Stimulated activated CD4-positive, alpha-beta T cell treated with anti-CD3 and anti-CD28 coated beads, Interleukin-2, amount 100 ng/mL, for 4 hours (primary cell): Measurements from ENCODE around the gene TEX53.
A peak's percentile ranks its signal among the peaks of the same experiment; 100 is the strongest.

ENCODE experiments used
- DNase-seq: peaks from one replicate; pipeline ENCODE4 v3.0.0-alpha.2; 2020; ENCODE audit warnings: low read depth

TEX53 gene

DNA sequence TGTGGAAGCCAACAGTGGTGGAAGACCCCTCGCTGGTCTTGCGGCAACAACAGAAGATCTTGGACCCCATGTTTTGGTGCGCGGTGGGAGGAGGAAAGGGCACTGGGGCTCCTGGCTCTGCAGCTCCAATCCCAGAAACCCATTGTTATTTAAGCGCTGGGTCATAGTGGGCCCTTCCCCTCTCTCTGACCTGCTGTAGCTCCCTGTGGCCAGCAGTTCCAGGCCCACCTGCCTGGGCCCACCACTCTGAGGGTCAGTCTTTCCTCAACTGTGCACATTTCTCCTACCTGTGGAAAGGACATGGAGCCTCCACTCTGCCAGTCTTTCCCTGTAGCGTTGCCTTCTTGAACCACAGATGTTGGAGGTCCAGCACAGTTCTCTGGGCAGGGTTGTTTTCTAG lies at the start of gene TEX53:
Gene TEX53, minus strand, starts transcription at position 101 of the 400 bp plus-strand sequence. Its CDS starts 31 bp downstream, at position 70.
- no peak for DNase-seq

DNA sequence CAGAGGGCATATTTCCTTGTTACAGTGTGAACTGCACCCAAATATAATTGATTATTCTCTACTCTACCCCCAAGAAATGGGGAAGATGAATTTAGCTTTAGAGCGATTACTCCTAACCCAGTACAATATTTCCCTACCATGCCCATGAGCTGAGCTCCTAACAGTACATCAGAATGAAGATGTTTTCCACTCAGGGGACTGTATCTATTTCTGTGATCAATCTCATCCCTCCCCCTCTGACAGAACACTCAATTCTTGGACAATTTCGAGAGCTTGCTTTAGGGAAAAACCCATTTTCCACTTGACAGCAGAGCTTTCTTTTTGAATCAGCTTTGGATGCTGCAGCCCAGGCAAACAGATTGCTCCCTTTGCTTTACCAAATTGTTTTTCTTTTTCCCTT lies 49.1 kb upstream of the TEX53 start:
- no peak for DNase-seq

- no peak for DNase-seq
These were observed 44.4 kb upstream of the TEX53 start for GRCh38 chr9:114701988-114702387.

DNA sequence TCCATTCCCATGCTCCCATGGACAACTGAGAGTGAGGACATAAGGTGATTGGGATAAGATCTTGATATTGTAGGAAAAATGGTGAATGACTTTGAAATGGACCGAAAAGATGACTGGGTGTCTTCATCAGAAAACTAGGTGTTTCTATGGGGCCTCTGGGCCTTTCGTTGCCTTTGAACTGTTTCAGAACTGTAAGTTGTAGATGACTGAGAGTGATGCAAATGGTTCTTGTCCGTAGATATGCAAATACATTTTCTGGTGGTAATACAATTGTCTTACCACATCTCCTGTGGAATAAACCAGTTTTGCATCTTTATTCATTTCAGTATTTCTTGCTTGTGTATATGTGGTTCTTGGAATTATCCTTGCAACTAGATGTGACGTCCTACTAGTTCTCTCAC lies 40.3 kb upstream of the TEX53 start:
- DNase-seq, result no peak

DNA sequence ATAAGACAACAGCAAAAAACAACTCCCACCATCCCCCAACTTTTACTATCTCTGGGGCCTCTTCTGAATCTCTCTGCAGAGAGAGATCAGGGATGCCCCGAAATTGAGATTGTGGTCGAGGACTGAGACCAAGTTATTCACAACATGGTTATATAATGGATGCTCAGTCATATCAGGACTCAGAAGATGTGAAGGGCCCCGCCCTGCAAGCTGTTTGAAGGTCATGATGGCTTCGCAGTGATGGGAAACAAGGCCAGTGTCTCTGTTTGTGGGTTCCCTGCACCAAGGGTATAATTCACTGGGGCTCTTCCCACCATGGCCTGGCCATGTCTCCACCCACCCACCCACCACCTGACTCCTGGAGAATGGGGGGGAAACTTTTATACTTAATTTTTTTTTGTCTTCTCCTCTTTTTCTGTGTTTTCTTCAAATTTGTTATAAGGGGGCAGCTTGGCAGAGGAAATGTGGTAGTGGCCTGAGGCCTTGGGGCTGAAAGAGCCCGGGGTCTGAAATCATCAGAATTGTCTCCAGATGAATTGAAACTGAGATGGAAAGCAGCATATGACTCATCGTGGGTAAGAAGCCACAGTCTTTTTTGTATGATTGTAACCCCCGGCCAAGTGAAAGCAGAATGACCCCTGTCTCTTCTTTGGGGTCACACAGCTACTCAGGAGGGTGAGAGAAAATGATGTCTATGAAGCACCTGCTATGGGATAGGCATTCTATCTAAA lies 39.4 kb upstream of the TEX53 start:
- no peak for DNase-seq

- no peak for DNase-seq
These were observed 38.3 kb upstream of the TEX53 start for GRCh38 chr9:114695948-114696347.

DNA sequence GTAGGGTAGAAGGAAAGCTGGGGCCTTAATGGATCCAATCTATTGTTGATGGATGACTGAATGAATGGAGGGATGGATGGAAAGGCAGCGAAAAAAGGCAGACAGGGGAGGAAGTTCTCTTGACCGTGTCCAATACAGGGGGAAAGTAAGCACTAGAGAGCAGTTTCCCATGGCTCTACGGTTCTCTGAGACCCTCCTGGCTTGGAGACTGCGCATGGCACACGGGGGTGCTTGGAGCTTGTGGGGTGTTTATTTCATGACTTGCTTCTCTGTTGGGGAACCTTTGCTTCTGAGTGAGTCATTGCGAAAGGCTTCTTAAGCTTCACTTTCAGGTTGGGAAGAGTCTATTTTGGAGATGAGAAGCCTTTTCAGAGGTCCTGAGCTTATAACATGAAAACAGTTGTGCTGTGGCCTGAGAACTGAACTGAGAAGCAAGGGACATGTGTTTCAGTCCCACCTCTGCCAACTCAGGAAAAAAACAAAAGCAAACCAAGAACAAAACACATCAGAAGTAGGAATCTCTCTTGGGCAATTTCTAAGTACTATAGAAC lies 37.2 kb upstream of the TEX53 start:
- no peak for DNase-seq

DNA sequence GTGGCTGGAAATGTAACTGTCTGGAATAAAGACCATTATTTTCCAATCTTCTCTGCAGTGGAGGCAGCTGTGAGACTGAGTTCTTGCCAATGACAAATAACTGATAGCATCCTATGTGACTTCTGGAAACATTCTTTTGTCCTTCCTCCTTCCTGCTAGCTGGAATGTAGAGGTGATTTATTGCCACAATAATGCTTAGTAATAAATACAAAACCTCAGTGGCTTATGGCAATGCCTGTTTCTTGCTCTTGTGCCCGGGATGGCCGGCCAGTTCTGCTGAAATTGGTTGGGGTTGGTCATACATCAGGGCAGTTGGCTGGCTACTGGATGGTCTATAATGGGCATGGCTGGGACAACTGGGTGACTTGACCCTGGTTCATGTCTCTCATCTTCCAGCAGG lies 36.5 kb upstream of the TEX53 start:
- no peak for DNase-seq

GRCh38 chr9:114693248-114693855 lies 35.7 kb upstream of the TEX53 start:
- DNase-seq, result no peak

DNA sequence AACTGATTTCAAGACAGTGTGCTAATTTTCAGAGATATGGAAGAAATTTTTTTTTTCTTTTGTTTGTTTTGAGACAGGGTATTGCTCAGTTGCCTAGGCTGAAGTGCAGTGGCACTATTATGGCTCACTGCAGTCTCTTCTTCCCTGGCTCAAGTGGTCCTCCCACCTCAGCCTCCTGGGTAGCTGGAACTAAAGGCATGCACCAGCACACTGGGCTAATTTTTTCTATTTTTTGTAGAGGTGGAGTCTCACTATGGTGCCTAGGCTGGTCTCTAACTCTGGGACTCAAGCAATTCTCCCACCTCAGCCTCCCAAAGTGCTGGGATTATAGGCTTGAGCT lies 34.3 kb upstream of the TEX53 start:
- no peak for DNase-seq

- DNase-seq, result peak; percentile 70
These were observed 33.7 kb upstream of the TEX53 start for GRCh38 chr9:114691046-114691955.

- DNase-seq, result no peak
These were observed 32.7 kb upstream of the TEX53 start for GRCh38 chr9:114690308-114690707.

DNA sequence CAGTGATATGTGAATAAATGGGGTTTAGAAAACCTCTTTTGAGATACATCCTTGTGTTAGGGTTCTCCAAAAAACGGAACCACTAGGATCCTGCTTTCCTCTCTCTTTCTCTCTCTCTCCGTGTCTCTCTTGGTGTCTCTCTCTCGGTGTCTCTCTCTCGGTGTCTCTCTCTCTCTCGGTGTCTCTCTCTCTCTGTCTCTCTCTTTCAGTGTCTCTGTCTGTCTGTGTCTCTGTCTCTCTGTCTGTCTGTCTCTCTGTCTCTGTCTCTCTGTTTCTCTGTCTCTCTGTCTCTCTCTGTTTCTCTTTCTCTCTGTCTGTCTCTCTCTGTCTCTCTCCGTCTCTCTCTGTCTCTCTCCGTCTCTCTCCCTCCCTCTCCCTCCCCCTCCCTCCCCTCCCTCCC lies 32.2 kb upstream of the TEX53 start:
- no peak for DNase-seq

GRCh38 chr9:114688909-114689610 lies 31.5 kb upstream of the TEX53 start:
- no peak for DNase-seq

DNA sequence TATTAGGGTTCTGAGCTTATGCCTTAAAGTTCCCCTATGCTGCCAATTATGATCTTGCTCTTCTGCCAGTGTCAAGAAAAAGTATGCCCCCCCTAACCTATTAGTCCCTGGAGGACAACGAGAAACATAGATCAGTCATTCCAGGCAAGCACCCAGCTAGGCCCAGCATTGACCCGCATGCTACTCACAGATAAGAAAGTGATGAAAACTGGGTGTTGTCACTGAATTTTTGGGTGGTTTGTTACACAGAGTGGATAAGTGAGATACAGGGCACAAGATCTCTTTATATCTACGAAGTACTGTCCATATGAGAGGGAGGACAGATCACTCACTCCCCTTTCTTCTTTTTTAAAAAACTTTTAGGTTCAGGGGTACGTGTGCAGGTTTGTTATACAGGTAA lies 30.8 kb upstream of the TEX53 start:
- DNase-seq, result no peak

GRCh38 chr9:114687034-114687433 lies 29.4 kb upstream of the TEX53 start:
- no peak for DNase-seq

- DNase-seq, result no peak
These were observed 28.3 kb upstream of the TEX53 start for GRCh38 chr9:114685951-114686350.

DNA sequence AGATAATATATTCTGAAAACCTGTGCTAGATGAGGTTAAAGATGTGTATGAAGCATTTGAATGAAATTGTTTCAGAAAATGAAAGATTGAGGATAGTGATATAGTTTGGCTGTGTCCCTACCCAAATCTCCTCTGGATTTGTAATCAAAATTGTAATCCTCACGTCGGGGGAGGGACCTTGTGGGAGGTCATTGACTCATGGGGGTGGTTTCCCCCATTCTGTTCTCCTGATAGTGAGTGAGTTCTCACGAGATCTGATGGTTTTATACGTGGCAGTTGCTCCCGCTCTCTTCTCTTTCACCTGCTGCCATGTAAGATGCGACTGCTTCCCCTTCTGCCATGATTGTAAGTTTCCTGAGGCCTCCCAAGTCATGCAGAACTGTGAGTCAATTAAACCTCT lies 26.4 kb upstream of the TEX53 start:
- peak; percentile 31 for DNase-seq

- DNase-seq, result no peak
These were observed 25.2 kb upstream of the TEX53 start for GRCh38 chr9:114682846-114683245.

GRCh38 chr9:114681594-114682332 lies 24.2 kb upstream of the TEX53 start, which contains the start of gene TEX48:
TEX48 (minus strand) TSS chr9:114682192; CDS start chr9:114671723, 10,469 bp downstream.
- peak; percentile 76 for DNase-seq
